NCI-H146 treated with DMSO at 0.1 percent for 48 hours (cell line): ENCODE data around the gene TTC28.
A peak's percentile ranks its signal among the peaks of the same experiment; 100 is the strongest.
"Not testable (repeated sequence)": the region's sequence is repeated elsewhere in the genome, so short reads cannot be mapped to it uniquely, and the experiment has no call there.

Experiments used
- DNase-seq: peaks from one replicate; lab custom pipeline; 2025; ENCODE audit not compliant: unreplicated experiment; lab: John Stamatoyannopoulos, UW

The TTC28 gene

GRCh38 chr22:28063656-28064055, 616.0 kb downstream of the TTC28 start:
- DNase-seq = no peak

- not testable (repeated sequence) for DNase-seq
Observed at GRCh38 chr22:28060594-28060993, 619.0 kb downstream of the TTC28 start.

GRCh38 chr22:28058036-28058435, 621.6 kb downstream of the TTC28 start:
- DNase-seq = no peak

- no peak for DNase-seq
Observed at GRCh38 chr22:28054819-28055208, 624.8 kb downstream of the TTC28 start.

GRCh38 chr22:28053896-28054818, 625.5 kb downstream of the TTC28 start:
- no peak for DNase-seq

- DNase-seq = peak; percentile 28
Observed at GRCh38 chr22:28052825-28053269, 626.8 kb downstream of the TTC28 start.

- peak; percentile 71 for DNase-seq
Observed at GRCh38 chr22:28051787-28052356, 627.8 kb downstream of the TTC28 start.

GRCh38 chr22:28051091-28051786, 628.4 kb downstream of the TTC28 start:
- DNase-seq = no peak

- DNase-seq = no peak
Observed at GRCh38 chr22:28048529-28048928, 631.1 kb downstream of the TTC28 start.

GRCh38 chr22:28047740-28048139, 631.9 kb downstream of the TTC28 start:
- DNase-seq = no peak

- DNase-seq = no peak
Observed at GRCh38 chr22:28046100-28046499, 633.5 kb downstream of the TTC28 start.

- DNase-seq = no peak
Observed at GRCh38 chr22:28044546-28045173, 635.0 kb downstream of the TTC28 start.

- no peak for DNase-seq
Observed at GRCh38 chr22:28043266-28043665, 636.4 kb downstream of the TTC28 start.

GRCh38 chr22:28034760-28035401, 644.8 kb downstream of the TTC28 start:
- DNase-seq = peak; percentile 25

GRCh38 chr22:28034145-28034759, 645.4 kb downstream of the TTC28 start:
- DNase-seq = no peak

- no peak for DNase-seq
Observed at GRCh38 chr22:28032861-28033260, 646.8 kb downstream of the TTC28 start.

GRCh38 chr22:28031383-28031922, 648.2 kb downstream of the TTC28 start:
- no peak for DNase-seq

- DNase-seq = no peak
Observed at GRCh38 chr22:28030473-28030872, 649.2 kb downstream of the TTC28 start.

GRCh38 chr22:28029956-28030355, 649.7 kb downstream of the TTC28 start:
- DNase-seq = no peak
